ENCODE data around the gene PPP2R2C.

PPP2R2C gene

GRCh38 chr4:6467600-6467999 lies 4.8 kb downstream of the PPP2R2C start:
- no peak for DNase-seq

- no peak for DNase-seq
Measured at GRCh38 chr4:6466756-6467381, 5.5 kb downstream of the PPP2R2C start.

- no peak for DNase-seq
Measured at GRCh38 chr4:6465955-6466354, 6.5 kb downstream of the PPP2R2C start.

- no peak for DNase-seq
Measured at GRCh38 chr4:6464842-6465588, 7.4 kb downstream of the PPP2R2C start.

GRCh38 chr4:6463311-6464289 lies 8.8 kb downstream of the PPP2R2C start:
- no peak for DNase-seq

- DNase-seq: no peak
Measured at GRCh38 chr4:6461301-6462165, 10.9 kb downstream of the PPP2R2C start.

GRCh38 chr4:6460876-6461275 lies 11.5 kb downstream of the PPP2R2C start:
- DNase-seq: no peak

GRCh38 chr4:6458528-6458927 lies 13.9 kb downstream of the PPP2R2C start:
- DNase-seq: no peak

- no peak for DNase-seq
Measured at GRCh38 chr4:6456450-6456849, 16.0 kb downstream of the PPP2R2C start.

- DNase-seq: no peak
Measured at GRCh38 chr4:6454112-6454910, 18.1 kb downstream of the PPP2R2C start.

GRCh38 chr4:6453688-6453990 lies 18.8 kb downstream of the PPP2R2C start:
- no peak for DNase-seq

- no peak for DNase-seq
Measured at GRCh38 chr4:6452897-6453687, 19.3 kb downstream of the PPP2R2C start.

GRCh38 chr4:6452116-6452896 lies 20.1 kb downstream of the PPP2R2C start:
- DNase-seq: no peak

GRCh38 chr4:6451309-6451708 lies 21.1 kb downstream of the PPP2R2C start:
- DNase-seq: no peak

GRCh38 chr4:6450709-6451108 lies 21.7 kb downstream of the PPP2R2C start:
- DNase-seq: no peak

- no peak for DNase-seq
Measured at GRCh38 chr4:6449746-6450369, 22.6 kb downstream of the PPP2R2C start.

- DNase-seq: no peak
Measured at GRCh38 chr4:6449335-6449734, 23.1 kb downstream of the PPP2R2C start.

GRCh38 chr4:6448476-6449170 lies 23.8 kb downstream of the PPP2R2C start:
- no peak for DNase-seq

- no peak for DNase-seq
Measured at GRCh38 chr4:6447672-6448171, 24.7 kb downstream of the PPP2R2C start.
